Naive thymus-derived CD4-positive, alpha-beta T cell (primary cell): ENCODE results near the gene SLC13A2. TPM values are rescaled to one million over a fixed set of nuclear protein-coding genes. Genes with fewer than 3 reads are reported as not detected.

ENCODE experiments used
- ATAC-seq: fragments of 150-1000 bp; cut with Tn5 transposase; 2 replicates; pipeline ENCODE4 v1.10.0; 2021; ENCODE audit warnings: mild to moderate bottlenecking, moderate library complexity
- CTCF ChIA-PET: fragments of 350-600 bp; sonication (Branson Sonifier 250); formaldehyde crosslinking; loops from one replicate; lab custom pipeline; 2021; ENCODE audit warnings: antibody characterized with exemption; lab: Charles Lee
- POLR2A ChIA-PET: fragments of 350-600 bp; sonication (Branson Sonifier 250); formaldehyde crosslinking; loops from one replicate; lab custom pipeline; 2021; ENCODE audit warnings: antibody characterized with exemption, inconsistent platforms; lab: Charles Lee
- DNase-seq, 9 donors: peaks; one replicate each; pipeline versions ENCODE4 v3.0.0 to v3.0.0-alpha.2; 2020 to 2022; ENCODE audit warnings: mixed read lengths in 1 of 9
- H3K27ac ChIP-seq: one replicate; pipeline ENCODE4 v1.7.0; 2013; ENCODE audit warnings: mild to moderate bottlenecking, low read depth, low read length, moderate library complexity
- H3K27me3 ChIP-seq, 2 donors: one replicate each; pipeline ENCODE4 v1.7.0; 2013; ENCODE audit warnings: low read length in 2 of 2, mild to moderate bottlenecking in 2 of 2, moderate library complexity in 2 of 2; ENCODE audit not compliant: control insufficient read depth in 2 of 2, insufficient read depth in 2 of 2
- H3K36me3 ChIP-seq, 3 experiments: 1 replicate in 2 of 3; 2 replicates in 1 of 3; pipeline ENCODE4 v1.7.0; 2013; ENCODE audit warnings: low read length in 3 of 3, mild to moderate bottlenecking in 3 of 3, moderate library complexity in 1 of 3; ENCODE audit not compliant: insufficient read depth in 3 of 3, control insufficient read depth in 2 of 3
- H3K4me1 ChIP-seq, 2 donors: one replicate each; pipeline ENCODE4 v1.7.0; 2013; ENCODE audit warnings: low read length in 2 of 2, mild to moderate bottlenecking in 2 of 2, moderate library complexity in 1 of 2; ENCODE audit not compliant: control insufficient read depth in 2 of 2, insufficient read depth in 2 of 2
- H3K4me3 ChIP-seq: 2 replicates; pipeline ENCODE4 v1.7.0; 2013; ENCODE audit warnings: mild to moderate bottlenecking, low read length
- H3K9me3 ChIP-seq, 3 experiments: 1 replicate in 2 of 3; 2 replicates in 1 of 3; pipeline ENCODE4 v1.7.0; 2013; ENCODE audit warnings: low read length in 3 of 3; ENCODE audit not compliant: control insufficient read depth in 2 of 3
- H3K27ac Mint-ChIP-seq, 9 donors: one replicate each; pipeline ENCODE4 v1.8.0; 2020 to 2022; ENCODE audit warnings: mixed read lengths in 9 of 9, mild to moderate bottlenecking in 8 of 9, moderate library complexity in 5 of 9, inconsistent platforms in 2 of 9
- H3K27me3 Mint-ChIP-seq, 5 donors: one replicate each; pipeline ENCODE4 v1.8.0; 2021 to 2022; ENCODE audit warnings: mixed read lengths in 5 of 5, mild to moderate bottlenecking in 1 of 5
- H3K36me3 Mint-ChIP-seq, 5 donors: one replicate each; pipeline ENCODE4 v1.8.0; 2020 to 2022; ENCODE audit warnings: mixed read lengths in 5 of 5, mild to moderate bottlenecking in 3 of 5, inconsistent platforms in 1 of 5
- H3K4me1 Mint-ChIP-seq, 7 donors: one replicate each; pipeline ENCODE4 v1.8.0; 2020 to 2022; ENCODE audit warnings: mixed read lengths in 7 of 7, mild to moderate bottlenecking in 3 of 7, inconsistent platforms in 1 of 7
- H3K4me3 Mint-ChIP-seq, 10 donors: one replicate each; pipeline ENCODE4 v1.8.0; 2020 to 2022; ENCODE audit warnings: mild to moderate bottlenecking in 10 of 10, mixed read lengths in 10 of 10, moderate library complexity in 6 of 10, inconsistent platforms in 2 of 10
- H3K9me3 Mint-ChIP-seq, 11 donors: one replicate each; pipeline ENCODE4 v1.8.0; 2020 to 2022; ENCODE audit warnings: mixed read lengths in 11 of 11, mild to moderate bottlenecking in 4 of 11, inconsistent platforms in 1 of 11, moderate library complexity in 1 of 11
- intact Hi-C, 2 donors: fragments of 100-400 bp; cut with micrococcal nuclease; formaldehyde crosslinking; loops; one replicate each; pipeline ENCODE4 v1.15.1; 2023
- polyA plus RNA-seq, 2 donors: library from polyadenylated mRNA; unstranded; fragments of 300-500 nt; fragmentation: Illumina TruSeq; gene quantifications; one replicate each; pipeline ENCODE4 v1.2.3, GENCODE V29; 2021
- total RNA-seq, 6 experiments: library from RNA in 5 of 6; stranded (reverse) in 5 of 6; gene quantifications; 1 replicate in 5 of 6; 2 replicates in 1 of 6; pipeline ENCODE4 v1.2.3 and lab custom pipeline; 2021 to 2026

Gene SLC13A2
- total and polyA plus RNA-seq, 7 experiments from 2014 or later: not detected

DNA sequence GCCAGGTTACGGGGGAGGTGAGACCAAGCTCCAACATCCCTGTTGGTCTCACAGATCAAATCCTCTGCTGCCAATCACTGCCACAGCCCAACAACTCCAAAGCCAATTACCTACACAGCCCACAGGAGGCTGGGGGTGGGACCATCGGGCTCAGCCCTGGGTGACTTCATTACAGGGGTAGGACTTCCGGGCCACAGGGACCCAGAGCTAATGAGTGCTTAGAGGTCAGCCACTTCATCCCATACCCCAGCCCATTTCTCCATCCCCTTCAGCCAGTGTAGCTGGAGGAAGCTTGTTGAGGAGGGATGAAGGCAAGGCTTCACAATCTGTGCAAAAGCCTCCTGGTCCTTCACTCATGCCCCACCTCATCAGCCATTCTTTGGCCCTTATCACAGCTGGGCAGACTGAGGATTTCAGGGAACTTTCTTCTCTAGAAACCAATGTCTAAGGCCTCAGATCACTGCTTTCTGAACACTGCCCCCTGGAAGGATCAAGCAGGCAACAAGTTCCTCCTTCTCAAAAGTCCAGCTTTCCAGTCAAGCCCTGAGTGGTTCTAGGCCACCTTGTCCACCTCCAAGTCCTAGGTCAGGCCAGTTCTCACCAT, 38.5 kb downstream of the SLC13A2 start:
- no peak overlapping the region for H3K27ac ChIP-seq
- H3K4me3 ChIP-seq: no peak overlapping the region
- H3K4me1 ChIP-seq: no peaks in the 10 kb centered on the region
- no peak for ATAC-seq
- no peaks in the 10 kb centered on the region for H3K9me3 ChIP-seq
- H3K27me3 ChIP-seq: no peaks in the 10 kb centered on the region
- no peaks in the 10 kb centered on the region for H3K36me3 ChIP-seq
- Mint-ChIP-seq H3K27me3 (peaks cover 12 to 33% (median 21%) of the 10 kb centered on the region in 5 donors), H3K36me3 (no peaks in the 10 kb centered on the region), H3K9me3 (peaks cover 0 to 4% (median 0%) of the 10 kb centered on the region in 11 donors), H3K4me3 (no peak overlapping the region), H3K27ac (no peak overlapping the region), H3K4me1 (no peaks in the 10 kb centered on the region)
- ChIA-PET CTCF (no interaction called here), POLR2A (no interaction called here)
- no peak for DNase-seq
- intact Hi-C loops: no loop called here

DNA sequence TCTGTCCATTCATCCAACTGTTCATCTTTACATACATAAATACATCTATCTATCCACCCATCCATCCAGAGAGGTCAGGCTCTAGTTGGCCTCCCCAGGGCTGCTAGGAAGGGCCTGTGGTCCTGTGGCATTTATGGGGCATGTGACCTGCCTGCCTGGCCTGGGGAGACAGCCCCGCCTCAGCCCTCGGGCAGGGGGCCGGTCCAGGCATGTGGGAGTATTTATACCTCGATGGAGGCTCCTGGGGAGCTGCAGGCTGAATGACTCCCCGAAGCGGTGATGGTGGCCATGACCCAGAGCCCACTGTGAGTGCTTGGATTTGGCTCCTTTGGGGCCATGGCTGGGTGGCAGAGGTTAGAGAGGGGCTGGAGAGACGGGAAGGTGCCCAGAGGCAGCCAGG, 40.0 kb downstream of the SLC13A2 start:
- DNase-seq: no peak
- Histone ChIP-seq H3K9me3 (no peaks in the 10 kb centered on the region), H3K4me3 (no peak overlapping the region), H3K36me3 (no peaks in the 10 kb centered on the region), H3K27me3 (no peaks in the 10 kb centered on the region), H3K27ac (no peak overlapping the region), H3K4me1 (no peaks in the 10 kb centered on the region)
- intact Hi-C loops: no loop called here
- no peaks in the 10 kb centered on the region for H3K36me3 Mint-ChIP-seq
- peaks cover 0 to 4% (median 0%) of the 10 kb centered on the region in 11 donors for H3K9me3 Mint-ChIP-seq
- no peak overlapping the region for H3K27ac Mint-ChIP-seq
- peaks cover 13 to 28% (median 23%) of the 10 kb centered on the region in 5 donors for H3K27me3 Mint-ChIP-seq
- POLR2A ChIA-PET: interaction anchor here (1.0 kb wide), 1 partner anchor 136 kb away, joined by 3 read pairs; no protein-coding TSS in a partner anchor
- H3K4me1 Mint-ChIP-seq: peaks cover 0 to 2% (median 0%) of the 10 kb centered on the region in 7 donors
- CTCF ChIA-PET: no interaction called here
- H3K4me3 Mint-ChIP-seq: no peak overlapping the region
- no peak for ATAC-seq

DNA sequence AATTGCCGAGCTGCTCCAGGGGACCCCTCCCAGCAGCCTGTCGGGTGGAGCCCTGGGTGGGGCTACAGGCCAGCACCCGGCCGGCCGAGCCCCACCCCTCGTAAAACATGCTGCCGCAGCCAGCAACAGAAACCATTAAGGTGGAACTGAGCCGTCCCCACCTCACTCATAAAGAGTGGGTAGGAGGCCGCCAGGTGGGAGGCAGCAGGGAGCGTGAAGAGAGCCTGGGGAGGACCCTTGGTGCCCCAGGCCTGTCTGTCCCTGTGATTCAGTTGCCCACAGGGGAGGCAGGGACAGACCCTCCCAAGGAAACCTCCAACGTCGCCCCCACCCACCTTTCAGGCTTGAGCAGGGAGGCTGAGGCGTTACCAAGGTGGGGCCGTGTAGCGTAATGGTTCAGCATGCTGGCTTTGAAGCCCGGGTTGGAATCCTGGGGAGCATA, 41.1 kb downstream of the SLC13A2 start:
- DNase-seq (no peak), ATAC-seq (no peak)
- POLR2A ChIA-PET: no interaction called here
- no peak overlapping the region for H3K4me3 ChIP-seq
- Mint-ChIP-seq H3K27ac (no peak overlapping the region), H3K4me1 (peaks cover 0 to 4% (median 0%) of the 10 kb centered on the region in 7 donors), H3K27me3 (peaks cover 8 to 27% (median 17%) of the 10 kb centered on the region in 5 donors), H3K36me3 (no peaks in the 10 kb centered on the region), H3K9me3 (peaks cover 0 to 4% (median 0%) of the 10 kb centered on the region in 11 donors), H3K4me3 (no peak overlapping the region)
- no peaks in the 10 kb centered on the region for H3K4me1 ChIP-seq
- H3K27me3 ChIP-seq: no peaks in the 10 kb centered on the region
- no peaks in the 10 kb centered on the region for H3K9me3 ChIP-seq
- CTCF ChIA-PET: no interaction called here
- intact Hi-C loops: no loop called here
- no peaks in the 10 kb centered on the region for H3K36me3 ChIP-seq
- H3K27ac ChIP-seq: no peak overlapping the region

DNA sequence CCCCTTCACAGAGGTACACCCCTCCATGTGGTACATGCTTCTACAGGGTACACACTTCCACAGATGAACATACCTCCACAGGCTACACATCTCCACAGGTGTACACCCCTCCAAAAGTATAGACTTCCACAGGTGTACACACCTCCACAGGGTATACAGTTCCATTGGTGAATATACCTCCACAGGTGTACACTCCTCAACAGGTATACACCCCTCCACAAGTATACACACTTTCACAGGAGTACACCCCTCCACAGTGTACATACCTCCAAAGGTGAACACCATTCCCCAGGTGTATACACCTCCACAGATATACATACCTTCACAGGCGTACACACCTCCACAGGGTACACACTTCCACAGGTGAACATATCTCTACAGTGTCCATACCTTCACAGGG, 42.1 kb downstream of the SLC13A2 start:
- Mint-ChIP-seq H3K4me1 (peaks cover 0 to 4% (median 0%) of the 10 kb centered on the region in 7 donors), H3K36me3 (no peaks in the 10 kb centered on the region), H3K9me3 (peaks cover 0 to 4% (median 0%) of the 10 kb centered on the region in 11 donors), H3K4me3 (no peak overlapping the region), H3K27me3 (peaks cover 8 to 21% (median 11%) of the 10 kb centered on the region in 5 donors), H3K27ac (no peak overlapping the region)
- no peaks in the 10 kb centered on the region for H3K4me1 ChIP-seq
- no peaks in the 10 kb centered on the region for H3K27me3 ChIP-seq
- intact Hi-C loops: no loop called here
- ATAC-seq (no peak), DNase-seq (no peak)
- no peaks in the 10 kb centered on the region for H3K9me3 ChIP-seq
- POLR2A ChIA-PET: no interaction called here
- no peak overlapping the region for H3K4me3 ChIP-seq
- CTCF ChIA-PET: no interaction called here
- no peak overlapping the region for H3K27ac ChIP-seq
- no peaks in the 10 kb centered on the region for H3K36me3 ChIP-seq

DNA sequence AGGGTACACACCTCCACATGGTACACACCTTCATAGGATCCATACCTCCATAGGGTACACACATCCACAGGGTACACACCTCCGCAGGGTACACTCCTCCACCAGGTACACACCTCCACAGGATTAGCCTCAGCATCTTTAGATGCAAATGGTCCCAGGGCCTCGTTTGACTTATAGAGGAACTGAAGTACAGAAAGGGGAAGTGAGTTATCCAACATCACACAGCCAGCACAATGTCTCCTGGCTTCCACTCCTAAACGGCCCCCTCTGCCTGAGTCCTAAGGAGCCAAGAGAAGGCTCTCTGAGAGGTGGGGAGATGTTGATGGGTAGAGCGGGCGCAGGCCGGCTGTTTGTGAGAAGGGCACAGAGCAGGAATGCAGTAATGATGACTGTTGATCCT, 44.7 kb downstream of the SLC13A2 start:
- Mint-ChIP-seq H3K27me3 (peaks cover 6 to 21% (median 8%) of the 10 kb centered on the region in 5 donors), H3K36me3 (no peaks in the 10 kb centered on the region), H3K4me1 (peaks cover 0 to 4% (median 0%) of the 10 kb centered on the region in 7 donors), H3K9me3 (peaks cover 0 to 4% (median 0%) of the 10 kb centered on the region in 11 donors), H3K4me3 (no peak overlapping the region), H3K27ac (no peak overlapping the region)
- ATAC-seq (peak; percentile 54), DNase-seq (no peak)
- Histone ChIP-seq H3K27ac (no peak overlapping the region), H3K4me3 (no peak overlapping the region), H3K36me3 (no peaks in the 10 kb centered on the region), H3K9me3 (no peaks in the 10 kb centered on the region), H3K4me1 (no peaks in the 10 kb centered on the region), H3K27me3 (no peaks in the 10 kb centered on the region)
- intact Hi-C loops: no loop called here
- ChIA-PET CTCF (no interaction called here), POLR2A (no interaction called here)

DNA sequence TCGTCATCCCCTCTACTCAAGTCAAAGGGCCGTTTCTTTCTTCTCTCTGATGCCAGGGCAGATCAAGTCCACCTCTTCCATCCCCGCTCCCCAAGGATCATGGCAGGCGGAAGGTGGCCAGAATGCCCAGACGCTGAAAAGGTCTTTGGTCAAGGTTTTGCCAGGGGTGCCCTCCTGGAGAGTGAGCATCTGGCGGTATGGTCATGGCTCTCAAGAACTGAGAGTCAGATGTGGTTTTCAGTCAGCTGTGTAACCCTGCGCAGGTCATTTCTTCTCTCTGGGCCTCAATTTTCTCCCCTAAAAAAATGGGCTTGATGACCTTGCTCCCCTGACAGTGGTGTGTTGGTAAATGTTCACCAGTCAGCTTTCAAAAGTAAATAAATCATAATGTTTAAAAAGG, 45.1 kb downstream of the SLC13A2 start:
- Histone ChIP-seq H3K36me3 (no peaks in the 10 kb centered on the region), H3K4me3 (no peak overlapping the region), H3K9me3 (no peaks in the 10 kb centered on the region), H3K4me1 (no peaks in the 10 kb centered on the region), H3K27ac (no peak overlapping the region), H3K27me3 (no peaks in the 10 kb centered on the region)
- ChIA-PET CTCF (no interaction called here), POLR2A (no interaction called here)
- Mint-ChIP-seq H3K27me3 (peaks cover 3 to 19% (median 4%) of the 10 kb centered on the region in 5 donors), H3K9me3 (peaks cover 0 to 4% (median 0%) of the 10 kb centered on the region in 11 donors), H3K4me3 (no peak overlapping the region), H3K4me1 (peaks cover 0 to 4% (median 0%) of the 10 kb centered on the region in 7 donors), H3K27ac (no peak overlapping the region), H3K36me3 (no peaks in the 10 kb centered on the region)
- DNase-seq (no peak), ATAC-seq (no peak)
- intact Hi-C loops: no loop called here

DNA sequence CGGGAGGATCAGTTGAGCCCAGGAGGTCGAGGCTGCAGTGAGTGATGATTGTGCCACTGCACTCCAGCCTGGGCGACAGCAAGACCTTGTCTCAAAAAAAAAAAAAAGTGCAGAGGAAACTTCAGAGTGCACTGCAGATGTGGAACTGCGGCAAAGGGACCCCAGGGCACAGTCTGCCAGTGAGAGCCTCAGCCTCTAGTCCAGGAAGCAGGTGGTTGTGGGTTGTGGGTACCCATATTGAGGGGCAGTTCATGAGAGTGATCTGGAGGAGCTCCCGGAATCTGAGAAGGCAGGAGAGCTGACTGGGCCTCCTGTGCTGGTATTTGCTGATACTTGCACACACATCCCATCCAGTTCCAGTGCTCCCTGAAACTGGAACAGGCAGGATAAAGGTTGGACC, 45.8 kb downstream of the SLC13A2 start:
- Mint-ChIP-seq H3K27me3 (peaks cover 0 to 17% (median 0%) of the 10 kb centered on the region in 5 donors), H3K27ac (no peak overlapping the region), H3K36me3 (no peaks in the 10 kb centered on the region), H3K9me3 (peaks cover 0 to 4% (median 0%) of the 10 kb centered on the region in 11 donors), H3K4me3 (no peak overlapping the region), H3K4me1 (peaks cover 0 to 4% (median 0%) of the 10 kb centered on the region in 7 donors)
- H3K27me3 ChIP-seq: no peaks in the 10 kb centered on the region
- ChIA-PET POLR2A (no interaction called here), CTCF (no interaction called here)
- no peaks in the 10 kb centered on the region for H3K36me3 ChIP-seq
- DNase-seq (no peak), ATAC-seq (no peak)
- H3K4me3 ChIP-seq: no peak overlapping the region
- no peaks in the 10 kb centered on the region for H3K9me3 ChIP-seq
- H3K27ac ChIP-seq: no peak overlapping the region
- intact Hi-C loops: no loop called here
- no peaks in the 10 kb centered on the region for H3K4me1 ChIP-seq
